HEK293T (cell line): ENCODE data around the gene MTOR.

Source experiments
- CTCF ChIA-PET: fragments of 350-600 bp; formaldehyde crosslinking; extraction: SDS; loops from one replicate; lab custom pipeline; 2021; ENCODE audit warnings: antibody characterized with exemption, inconsistent platforms; lab: Yijun Ruan, JAX
- POLR2A ChIA-PET: fragments of 350-600 bp; formaldehyde crosslinking; extraction: SDS; loops from one replicate; lab custom pipeline; 2020; ENCODE audit warnings: antibody characterized with exemption, inconsistent platforms; lab: Yijun Ruan, JAX
- DNase-seq: peaks from one replicate; pipeline ENCODE4 v3.0.0; 2012; ENCODE audit warnings: mixed read lengths; ENCODE audit errors: extremely low spot score
- ARNT ChIP-seq: fragments of 450-650 bp; IDR thresholded peaks from 2 replicates; pipeline ENCODE4 v1.6.1; 2017; ENCODE audit warnings: mild to moderate bottlenecking
- BHLHE40 ChIP-seq: fragments of 450-650 bp; IDR thresholded peaks from 2 replicates; pipeline ENCODE4 v1.6.1; 2016; ENCODE audit warnings: mild to moderate bottlenecking, moderate library complexity, borderline replicate concordance
- CTBP1 ChIP-seq: fragments of 450-650 bp; IDR thresholded peaks from 2 replicates; pipeline ENCODE4 v1.6.1; 2016; ENCODE audit warnings: borderline replicate concordance
- ELF4 ChIP-seq: fragments of 450-650 bp; IDR thresholded peaks from 2 replicates; pipeline ENCODE4 v1.6.1; 2017; ENCODE audit warnings: antibody characterized with exemption
- FOXA1 ChIP-seq: fragments of 450-650 bp; IDR thresholded peaks from 2 replicates; pipeline ENCODE4 v1.6.1; 2016; ENCODE audit warnings: mild to moderate bottlenecking
- FOXK2 ChIP-seq: fragments of 450-650 bp; IDR thresholded peaks from 2 replicates; pipeline ENCODE4 v1.6.1; 2016; ENCODE audit warnings: mild to moderate bottlenecking
- FOXM1 ChIP-seq: fragments of 450-650 bp; IDR thresholded peaks from 2 replicates; pipeline ENCODE4 v1.6.1; 2017; ENCODE audit warnings: mild to moderate bottlenecking, borderline replicate concordance
- HDGF ChIP-seq: fragments of 450-650 bp; IDR thresholded peaks from 2 replicates; pipeline ENCODE4 v1.6.1; 2017; ENCODE audit warnings: antibody characterized with exemption, borderline replicate concordance
- L3MBTL2 ChIP-seq: fragments of 450-650 bp; conservative IDR thresholded peaks from 2 replicates; pipeline ENCODE4 v1.6.1; 2016; ENCODE audit warnings: mild to moderate bottlenecking
- LEF1 ChIP-seq: fragments of 450-650 bp; IDR thresholded peaks from 2 replicates; pipeline ENCODE4 v1.6.1; 2017; ENCODE audit warnings: mild to moderate bottlenecking, borderline replicate concordance
- NFRKB ChIP-seq: fragments of 450-650 bp; IDR thresholded peaks from 2 replicates; pipeline ENCODE4 v1.6.1; 2016; ENCODE audit warnings: mild to moderate bottlenecking, moderate library complexity
- SP1 ChIP-seq: fragments of 450-650 bp; IDR thresholded peaks from 2 replicates; pipeline ENCODE4 v1.6.1; 2017
- SUZ12 ChIP-seq: fragments of 450-650 bp; IDR thresholded peaks from 2 replicates; pipeline ENCODE4 v1.6.1; 2016; ENCODE audit warnings: mild to moderate bottlenecking
- TARDBP ChIP-seq: fragments of 450-650 bp; IDR thresholded peaks from 2 replicates; pipeline ENCODE4 v1.6.1; 2016
- ZNF384 ChIP-seq: fragments of 450-650 bp; IDR thresholded peaks from 2 replicates; pipeline ENCODE4 v1.6.1; 2016
- TF ChIP-seq, protein P1 (sequence below): fragments of 450-650 bp; IDR thresholded peaks from 2 replicates; pipeline ENCODE4 v1.6.1; 2016

Gene MTOR

DNA sequence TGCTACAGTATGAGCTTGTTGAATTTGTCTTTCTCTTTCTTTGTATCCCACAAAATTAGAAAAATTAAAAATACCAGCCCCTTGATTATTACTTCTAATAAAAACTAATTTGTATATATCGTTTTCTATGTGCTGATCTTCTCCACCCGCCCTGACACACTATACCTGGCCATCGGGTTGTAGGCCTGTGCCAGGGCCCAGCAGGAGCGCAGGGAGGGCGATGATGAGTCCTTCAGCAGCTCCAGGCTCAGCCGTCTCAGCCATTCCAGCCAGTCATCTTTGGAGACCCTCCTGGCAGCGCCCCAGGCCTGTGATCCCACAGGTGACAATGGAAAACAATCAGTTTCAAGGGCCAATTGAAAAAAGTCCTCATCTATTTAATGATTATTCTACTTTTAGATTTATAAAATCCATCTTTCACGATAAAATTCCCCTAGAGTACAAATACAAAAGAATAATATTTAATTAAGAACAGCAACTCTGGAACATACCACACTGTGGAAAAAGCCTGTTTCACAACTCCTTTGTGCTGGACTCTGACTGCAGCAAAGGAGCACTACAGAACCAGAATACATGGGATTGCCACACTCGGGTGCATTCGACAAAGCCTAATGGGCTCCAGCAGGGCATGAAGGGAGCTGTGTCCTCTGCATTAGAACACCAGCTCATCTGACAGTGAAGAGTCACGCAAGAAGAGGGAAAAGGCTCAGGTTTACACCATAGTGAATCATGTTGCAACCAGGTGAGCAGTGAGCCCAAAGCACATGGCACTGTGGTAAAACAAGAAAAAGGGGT lies 57.8 kb downstream of the MTOR start:
- ChIA-PET POLR2A (no interaction called here), CTCF (no interaction called here)
- no peak for DNase-seq
- no peak for TF ChIP-seq SP1
- no peak for TF ChIP-seq LEF1
- no peak for TF ChIP-seq SUZ12
- TF ChIP-seq BHLHE40: no peak
- TF ChIP-seq HDGF: no peak
- TF ChIP-seq TARDBP: no peak
- no peak for TF ChIP-seq FOXA1
- no peak for TF ChIP-seq L3MBTL2
- TF ChIP-seq ZNF384: no peak
- TF ChIP-seq CTBP1: no peak
- TF ChIP-seq FOXM1: no peak
- TF ChIP-seq ELF4: no peak
- TF ChIP-seq, protein P1, sequence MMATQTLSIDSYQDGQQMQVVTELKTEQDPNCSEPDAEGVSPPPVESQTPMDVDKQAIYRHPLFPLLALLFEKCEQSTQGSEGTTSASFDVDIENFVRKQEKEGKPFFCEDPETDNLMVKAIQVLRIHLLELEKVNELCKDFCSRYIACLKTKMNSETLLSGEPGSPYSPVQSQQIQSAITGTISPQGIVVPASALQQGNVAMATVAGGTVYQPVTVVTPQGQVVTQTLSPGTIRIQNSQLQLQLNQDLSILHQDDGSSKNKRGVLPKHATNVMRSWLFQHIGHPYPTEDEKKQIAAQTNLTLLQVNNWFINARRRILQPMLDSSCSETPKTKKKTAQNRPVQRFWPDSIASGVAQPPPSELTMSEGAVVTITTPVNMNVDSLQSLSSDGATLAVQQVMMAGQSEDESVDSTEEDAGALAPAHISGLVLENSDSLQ: no peak
- no peak for TF ChIP-seq ARNT
- TF ChIP-seq FOXK2: no peak
- no peak for TF ChIP-seq NFRKB

GRCh38 chr1:11198851-11199594 lies 63.3 kb downstream of the MTOR start:
- DNase-seq: no peak
- ChIA-PET POLR2A (no interaction called here), CTCF (no interaction called here)
- TF ChIP-seq FOXK2: no peak
- no peak for TF ChIP-seq SUZ12
- no peak for TF ChIP-seq FOXA1
- no peak for TF ChIP-seq ARNT
- no peak for TF ChIP-seq CTBP1
- no peak for TF ChIP-seq L3MBTL2
- TF ChIP-seq SP1: no peak
- TF ChIP-seq, protein P1: no peak
- TF ChIP-seq NFRKB: no peak
- TF ChIP-seq ELF4: no peak
- no peak for TF ChIP-seq HDGF
- TF ChIP-seq TARDBP: no peak
- no peak for TF ChIP-seq LEF1
- TF ChIP-seq BHLHE40: no peak
- no peak for TF ChIP-seq ZNF384

DNA sequence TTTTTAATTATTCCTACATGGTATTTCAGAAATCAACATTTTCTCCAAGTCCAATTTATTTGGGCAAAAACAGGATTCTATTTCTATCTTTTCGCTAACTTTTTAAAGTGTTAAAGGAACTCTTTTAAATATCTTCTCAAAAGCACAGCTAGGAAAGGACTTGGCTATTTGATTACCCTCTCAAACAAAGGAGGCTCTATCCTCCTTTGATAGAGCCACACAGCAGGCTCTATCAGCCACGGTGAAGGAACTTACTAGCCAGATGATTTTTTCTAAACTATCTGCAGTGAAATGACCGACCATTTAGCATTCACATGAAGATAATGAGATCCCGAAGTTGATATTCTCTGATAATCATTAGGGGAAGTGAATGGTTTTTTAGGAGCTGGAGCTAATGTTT lies 64.1 kb downstream of the MTOR start:
- POLR2A ChIA-PET: no interaction called here
- DNase-seq: no peak
- TF ChIP-seq SP1: no peak
- no peak for TF ChIP-seq CTBP1
- no peak for TF ChIP-seq FOXA1
- TF ChIP-seq NFRKB: no peak
- TF ChIP-seq BHLHE40: no peak
- no peak for TF ChIP-seq LEF1
- no peak for TF ChIP-seq HDGF
- TF ChIP-seq, protein P1: no peak
- no peak for TF ChIP-seq L3MBTL2
- CTCF ChIA-PET: no interaction called here

- CTCF ChIA-PET: no interaction called here
- no peak for DNase-seq
- no peak for TF ChIP-seq NFRKB
- POLR2A ChIA-PET: no interaction called here
These were observed 65.0 kb downstream of the MTOR start for GRCh38 chr1:11197359-11197758.

DNA sequence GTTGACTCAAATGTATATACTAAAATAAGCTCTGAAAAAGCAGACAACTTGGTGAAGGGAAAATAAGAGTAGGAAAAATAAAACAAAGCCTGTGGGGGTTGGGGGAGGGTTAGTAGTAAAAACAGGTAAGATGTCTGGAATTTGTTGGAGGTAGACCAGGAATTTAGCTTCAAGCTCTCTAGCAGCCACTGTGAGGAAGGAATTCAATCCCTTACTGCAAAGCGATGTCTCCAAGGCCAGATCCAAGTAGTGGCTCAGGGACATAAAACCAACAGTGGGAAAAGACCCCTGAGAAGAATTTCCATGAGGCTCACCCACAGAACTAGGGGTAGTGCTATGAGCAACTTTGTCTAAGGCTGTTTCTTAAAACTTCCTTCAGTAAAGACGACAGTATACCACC lies 65.4 kb downstream of the MTOR start:
- ChIA-PET CTCF (interaction anchor here (0.6 kb wide), 1 partner anchor 43 kb away, joined by 3 read pairs; no protein-coding TSS in a partner anchor), POLR2A (no interaction called here)
- no peak for TF ChIP-seq HDGF
- no peak for TF ChIP-seq NFRKB
- TF ChIP-seq, protein P1: no peak
- no peak for TF ChIP-seq ZNF384
- TF ChIP-seq BHLHE40: no peak
- TF ChIP-seq SP1: no peak
- TF ChIP-seq ARNT: no peak
- no peak for TF ChIP-seq CTBP1
- TF ChIP-seq SUZ12: no peak
- DNase-seq: no peak
